ENCODE data around the gene CCDC6. TPM values are rescaled to one million over a fixed set of nuclear protein-coding genes. Genes with fewer than 3 reads are reported as not detected.

The CCDC6 gene
- 10 to 100 TPM; 21.5 to 42.2 (median 35.6) TPM for total RNA-seq

DNA sequence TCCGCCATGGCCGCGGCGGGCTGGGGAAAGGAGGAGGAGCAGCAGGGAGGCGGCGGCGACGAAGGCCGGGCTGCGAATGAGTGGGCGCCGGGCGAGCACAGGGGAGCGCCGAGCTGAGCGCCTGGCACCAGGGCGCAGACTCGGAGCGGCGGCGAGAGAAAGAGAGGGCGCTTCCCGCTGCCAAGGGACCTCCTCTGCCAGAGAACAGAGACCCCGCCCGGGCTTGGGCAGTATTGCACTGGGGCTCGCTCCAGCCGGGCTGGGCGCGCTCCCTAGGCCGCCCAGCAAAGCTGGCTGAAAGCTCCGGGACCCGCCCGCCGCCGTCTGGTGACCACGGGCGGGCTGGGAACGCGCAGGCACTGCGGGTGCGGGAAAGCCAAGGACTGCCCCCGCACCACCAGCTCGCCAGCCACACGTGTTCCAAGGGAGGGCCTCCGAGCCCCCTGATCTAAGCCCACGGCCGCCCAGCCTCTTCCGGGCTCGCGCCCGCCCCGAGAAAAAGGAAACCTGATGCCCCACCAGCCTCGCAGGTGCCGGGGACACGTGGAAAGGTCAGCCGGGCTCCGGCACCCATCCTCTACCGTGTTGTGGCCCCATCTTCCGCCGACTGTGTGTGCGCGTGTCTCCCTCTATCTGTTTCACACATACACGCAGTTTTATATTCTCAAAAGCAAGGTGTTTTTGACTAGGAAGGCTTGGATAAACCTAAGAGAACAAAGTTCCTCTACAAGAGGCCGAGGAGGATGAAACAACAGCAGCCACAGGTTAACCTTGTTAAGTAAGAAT lies at the start of gene CCDC6:
TSS of gene CCDC6 (minus strand) at position 140 of the 786 bp plus-strand sequence. CDS start at position 8, 132 bp downstream.
- TF ChIP-seq, protein P1, sequence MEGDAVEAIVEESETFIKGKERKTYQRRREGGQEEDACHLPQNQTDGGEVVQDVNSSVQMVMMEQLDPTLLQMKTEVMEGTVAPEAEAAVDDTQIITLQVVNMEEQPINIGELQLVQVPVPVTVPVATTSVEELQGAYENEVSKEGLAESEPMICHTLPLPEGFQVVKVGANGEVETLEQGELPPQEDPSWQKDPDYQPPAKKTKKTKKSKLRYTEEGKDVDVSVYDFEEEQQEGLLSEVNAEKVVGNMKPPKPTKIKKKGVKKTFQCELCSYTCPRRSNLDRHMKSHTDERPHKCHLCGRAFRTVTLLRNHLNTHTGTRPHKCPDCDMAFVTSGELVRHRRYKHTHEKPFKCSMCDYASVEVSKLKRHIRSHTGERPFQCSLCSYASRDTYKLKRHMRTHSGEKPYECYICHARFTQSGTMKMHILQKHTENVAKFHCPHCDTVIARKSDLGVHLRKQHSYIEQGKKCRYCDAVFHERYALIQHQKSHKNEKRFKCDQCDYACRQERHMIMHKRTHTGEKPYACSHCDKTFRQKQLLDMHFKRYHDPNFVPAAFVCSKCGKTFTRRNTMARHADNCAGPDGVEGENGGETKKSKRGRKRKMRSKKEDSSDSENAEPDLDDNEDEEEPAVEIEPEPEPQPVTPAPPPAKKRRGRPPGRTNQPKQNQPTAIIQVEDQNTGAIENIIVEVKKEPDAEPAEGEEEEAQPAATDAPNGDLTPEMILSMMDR (IDR thresholded peaks at IDR 0.05; ENCODE audit: low read depth), result no peak

DNA sequence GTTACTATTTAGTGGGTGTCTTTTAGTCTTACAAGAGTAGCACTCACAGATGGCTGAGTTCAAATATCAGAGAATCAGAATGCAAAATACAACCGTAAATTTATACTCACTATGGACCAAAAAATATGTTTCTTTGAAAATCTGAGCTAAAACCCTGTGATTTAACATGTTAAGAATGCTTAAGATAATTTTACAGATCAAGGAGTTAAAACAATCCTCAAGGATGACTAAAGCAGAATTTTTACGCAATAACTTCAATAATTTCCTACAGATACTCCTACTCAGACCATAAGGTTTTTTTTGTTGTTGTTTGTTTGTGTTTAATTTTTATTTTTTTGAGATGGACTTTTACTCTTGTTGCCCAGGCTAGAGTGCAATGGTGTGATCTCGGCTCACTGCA lies 47.9 kb upstream of the CCDC6 start:
- TF ChIP-seq, protein P1 (IDR thresholded peaks at IDR 0.05; ENCODE audit: low read depth), result no peak

DNA sequence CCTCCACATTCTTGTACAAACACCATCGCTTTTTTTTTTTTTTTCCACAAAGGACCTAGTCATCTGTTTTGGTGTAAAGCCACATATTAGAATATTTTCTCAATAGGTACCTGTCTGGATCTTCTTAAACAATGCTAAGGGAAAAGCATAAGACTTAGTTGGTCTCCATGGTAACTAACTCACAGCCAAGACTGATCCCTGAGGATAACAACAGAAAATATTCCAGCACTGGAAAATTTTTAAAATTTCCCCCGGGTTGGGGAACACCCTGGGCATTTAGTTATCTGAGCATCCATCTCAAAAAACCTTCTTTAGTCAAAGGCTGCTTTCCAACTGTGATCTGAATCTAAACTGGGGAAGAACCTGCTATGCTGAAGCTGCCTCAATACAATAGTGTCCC lies 43.7 kb upstream of the CCDC6 start:
- TF ChIP-seq, protein P1 (IDR thresholded peaks at IDR 0.05; ENCODE audit: low read depth), result no peak

DNA sequence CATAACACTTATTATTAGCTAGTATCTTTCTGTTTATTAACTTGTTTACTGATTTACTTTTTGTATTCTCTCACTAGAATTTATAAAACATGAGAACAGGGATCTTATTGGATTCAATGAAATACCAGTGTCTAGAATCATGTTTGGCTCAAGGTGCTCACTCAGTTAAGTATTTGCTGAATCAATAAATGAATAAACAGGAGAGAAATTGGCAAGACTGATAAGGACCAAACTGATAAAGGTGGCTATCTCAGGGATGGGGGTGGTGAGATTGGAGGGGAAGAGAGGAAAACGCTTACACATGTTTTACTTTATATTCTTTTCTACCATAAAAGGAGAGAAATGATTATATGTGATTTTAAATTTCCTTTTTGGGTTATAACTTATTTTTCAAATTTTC lies 43.3 kb upstream of the CCDC6 start:
- TF ChIP-seq, protein P1 (IDR thresholded peaks at IDR 0.05; ENCODE audit: low read depth), result no peak

DNA sequence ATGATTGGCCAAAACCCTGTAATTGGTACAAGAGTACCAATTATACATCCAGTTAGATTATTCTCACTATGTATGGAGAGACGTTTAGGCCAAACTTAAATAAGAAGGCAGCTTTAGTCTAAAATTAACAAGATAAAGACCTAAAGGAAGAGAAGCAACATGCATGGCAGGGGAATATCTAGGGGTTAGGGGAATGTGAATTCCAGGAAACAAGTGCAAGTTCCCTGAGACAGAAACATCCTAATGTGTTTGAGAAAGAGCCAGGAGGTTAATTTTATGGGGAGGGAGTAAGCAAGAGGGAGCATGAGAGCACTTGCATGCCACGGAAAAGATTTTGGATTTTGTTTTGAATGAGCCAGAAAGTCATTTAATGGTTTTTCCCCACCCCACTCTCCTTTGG lies 39.6 kb upstream of the CCDC6 start:
- TF ChIP-seq, protein P1 (IDR thresholded peaks at IDR 0.05; ENCODE audit: low read depth), result no peak

DNA sequence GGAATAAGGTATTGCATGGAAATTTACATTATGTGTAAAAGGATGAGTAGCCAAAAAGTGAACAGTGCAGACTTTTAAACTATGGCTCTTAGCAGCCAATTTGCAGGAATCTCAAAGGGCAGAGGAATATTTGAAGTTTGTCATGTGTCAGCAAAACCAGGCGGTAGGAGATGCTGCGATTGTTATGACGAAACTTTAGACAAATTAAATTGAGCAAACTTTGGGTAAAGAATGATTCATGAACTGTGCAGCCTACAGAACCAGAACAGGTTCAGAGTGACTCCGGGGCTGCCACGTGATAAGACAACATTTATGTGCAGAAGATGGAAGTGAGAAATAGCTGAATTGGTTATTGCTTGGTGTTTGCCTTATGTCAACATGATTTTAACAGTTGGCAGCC lies 39.2 kb upstream of the CCDC6 start:
- TF ChIP-seq, protein P1 (IDR thresholded peaks at IDR 0.05; ENCODE audit: low read depth), result no peak

DNA sequence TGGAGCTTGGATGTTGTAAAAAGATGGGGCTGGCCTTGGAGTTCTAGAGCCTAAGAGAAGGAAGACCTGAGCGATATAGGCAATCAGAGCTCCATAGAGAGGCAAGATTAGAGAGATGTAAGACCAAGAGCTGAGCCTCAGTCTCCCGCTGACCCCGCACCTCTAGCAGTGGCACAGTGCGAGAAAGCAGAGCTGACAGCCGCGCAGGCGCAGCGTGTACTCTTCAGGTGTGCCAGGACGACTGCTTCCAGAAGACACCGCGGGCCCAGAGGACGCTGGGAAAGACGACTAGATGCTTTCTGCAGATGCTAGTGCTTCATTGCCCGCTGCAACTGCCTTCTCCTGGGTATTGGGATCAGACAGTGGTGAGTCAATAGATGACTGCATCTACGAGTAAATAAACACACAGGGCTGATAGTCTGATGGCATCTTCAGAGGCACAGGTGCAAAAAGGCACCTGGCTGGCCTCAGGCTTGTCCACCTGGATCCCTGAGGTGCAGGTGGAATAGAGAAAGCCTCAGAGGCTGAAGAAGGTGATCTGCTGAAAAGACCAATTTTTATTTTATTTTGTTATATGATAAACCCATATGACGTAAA lies 38.1 kb upstream of the CCDC6 start:
- TF ChIP-seq, protein P1 (IDR thresholded peaks at IDR 0.05; ENCODE audit: low read depth), result no peak
